ENCODE measurements around the gene OGG1.

The OGG1 gene

GRCh38 chr3:9727041-9727595 lies 22.6 kb upstream of the OGG1 start:
- DNase-seq (ENCODE audit: low read depth) = no peak
- no peak overlapping the region; the same call in 1 of the 2 replicates for H3K4me3 ChIP-seq (ENCODE audit: low read depth, low read length)
- peak; percentile 82 for TF ChIP-seq CTCF (IDR thresholded peaks at IDR 0.05; ENCODE audit: low read depth, low read length, missing control alignments)

- no peak for TF ChIP-seq CTCF (IDR thresholded peaks at IDR 0.05; ENCODE audit: low read depth, low read length, missing control alignments)
These were observed 22.0 kb upstream of the OGG1 start for GRCh38 chr3:9727743-9728142.

GRCh38 chr3:9729419-9729818 lies 20.3 kb upstream of the OGG1 start:
- no peak overlapping the region for H3K4me3 ChIP-seq (ENCODE audit: low read depth, low read length)
- no peak for TF ChIP-seq CTCF (IDR thresholded peaks at IDR 0.05; ENCODE audit: low read depth, low read length, missing control alignments)
- no peak for DNase-seq (ENCODE audit: low read depth)

More at GRCh38 chr3:9727743-9728142, 22.0 kb upstream of the OGG1 start:
- no peak for DNase-seq (ENCODE audit: low read depth)
- no peak overlapping the region for H3K4me3 ChIP-seq (ENCODE audit: low read depth, low read length)

- DNase-seq (ENCODE audit: low read depth) = no peak
- H3K4me3 ChIP-seq (ENCODE audit: low read depth, low read length) = peak overlapping the region; percentile 60
- TF ChIP-seq CTCF (IDR thresholded peaks at IDR 0.05; ENCODE audit: low read depth, low read length, missing control alignments) = no peak
These were observed 19.0 kb upstream of the OGG1 start for GRCh38 chr3:9730657-9731205.

- TF ChIP-seq CTCF (IDR thresholded peaks at IDR 0.05; ENCODE audit: low read depth, low read length, missing control alignments) = no peak
- DNase-seq (ENCODE audit: low read depth) = peak; percentile 95
- peak within 1 kb of the TSS; percentile 96 for H3K4me3 ChIP-seq (ENCODE audit: low read depth, low read length)
These were observed 18.3 kb upstream of the OGG1 start, which contains the start of gene BRPF1 for GRCh38 chr3:9731206-9732079. TSS of gene BRPF1 (plus strand) at chr3:9731735. CDS start at chr3:9734141, 2,406 bp downstream.

- DNase-seq (ENCODE audit: low read depth) = no peak
- H3K4me3 ChIP-seq (ENCODE audit: low read depth, low read length) = peak overlapping the region; percentile 96
- no peak for TF ChIP-seq CTCF (IDR thresholded peaks at IDR 0.05; ENCODE audit: low read depth, low read length, missing control alignments)
These were observed 17.5 kb upstream of the OGG1 start for GRCh38 chr3:9732080-9732739.
